GM20431 (cell line): Measurements from ENCODE around the gene LMX1B.
"Not testable (repeated sequence)": the region's sequence is repeated elsewhere in the genome, so short reads cannot be mapped to it uniquely, and the experiment has no call there.

Experiments used
- in situ Hi-C: fragments of 300-500 bp; cut with MseI, MboI; formaldehyde crosslinking; loops from one replicate; pipeline ENCODE4 v1.15.0; 2020; ENCODE audit warnings: low sequenced_read_pairs; ENCODE audit not compliant: unreplicated experiment

LMX1B gene

GRCh38 chr9:126704157-126704891, 90.6 kb downstream of the LMX1B start:
- in situ Hi-C loops: no loop called here

DNA sequence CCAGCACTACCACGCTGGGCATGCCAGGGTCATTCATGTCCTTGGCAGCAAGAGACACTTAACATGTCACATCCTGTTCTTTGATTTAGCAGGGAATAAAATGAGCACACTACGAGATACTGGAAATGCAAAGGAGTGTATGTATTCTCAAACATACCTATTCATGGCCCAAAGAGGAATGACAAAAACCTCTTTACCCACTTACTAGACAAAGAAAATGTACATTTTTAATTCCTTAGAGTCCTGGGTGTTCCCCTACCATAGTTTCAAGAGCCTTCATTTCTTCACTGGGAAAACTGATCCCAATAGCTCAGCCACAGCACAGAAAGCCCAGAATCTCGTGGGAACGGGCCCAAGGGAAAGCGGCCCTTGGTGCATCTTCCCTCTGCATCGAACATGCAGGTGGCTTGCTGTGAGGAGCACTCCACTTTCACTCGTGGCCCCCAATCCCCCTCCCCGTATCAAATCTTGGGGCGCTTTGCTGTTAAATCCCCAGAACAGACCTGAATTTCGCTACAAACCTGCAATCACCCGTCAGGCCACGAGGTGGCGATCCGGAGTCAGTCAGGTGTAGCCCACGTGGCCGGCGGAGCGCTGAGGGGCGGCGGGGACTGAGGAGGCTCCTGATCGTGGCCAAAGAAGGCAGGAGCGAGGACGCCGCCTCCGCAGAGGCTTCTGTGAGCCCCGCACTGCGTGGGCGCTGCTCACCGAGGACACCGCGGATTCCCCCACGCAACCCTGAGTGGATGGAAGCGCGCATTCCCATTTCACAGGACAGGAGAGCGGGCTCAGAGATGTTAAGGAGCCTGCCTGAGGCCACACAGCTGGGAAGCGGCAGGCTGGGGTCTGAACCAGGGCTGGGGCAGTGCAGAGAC, 91.4 kb downstream of the LMX1B start:
- in situ Hi-C loops: loop anchor here (5.0 kb wide), 1 partner anchor 72 kb away; no protein-coding TSS in a partner anchor

DNA sequence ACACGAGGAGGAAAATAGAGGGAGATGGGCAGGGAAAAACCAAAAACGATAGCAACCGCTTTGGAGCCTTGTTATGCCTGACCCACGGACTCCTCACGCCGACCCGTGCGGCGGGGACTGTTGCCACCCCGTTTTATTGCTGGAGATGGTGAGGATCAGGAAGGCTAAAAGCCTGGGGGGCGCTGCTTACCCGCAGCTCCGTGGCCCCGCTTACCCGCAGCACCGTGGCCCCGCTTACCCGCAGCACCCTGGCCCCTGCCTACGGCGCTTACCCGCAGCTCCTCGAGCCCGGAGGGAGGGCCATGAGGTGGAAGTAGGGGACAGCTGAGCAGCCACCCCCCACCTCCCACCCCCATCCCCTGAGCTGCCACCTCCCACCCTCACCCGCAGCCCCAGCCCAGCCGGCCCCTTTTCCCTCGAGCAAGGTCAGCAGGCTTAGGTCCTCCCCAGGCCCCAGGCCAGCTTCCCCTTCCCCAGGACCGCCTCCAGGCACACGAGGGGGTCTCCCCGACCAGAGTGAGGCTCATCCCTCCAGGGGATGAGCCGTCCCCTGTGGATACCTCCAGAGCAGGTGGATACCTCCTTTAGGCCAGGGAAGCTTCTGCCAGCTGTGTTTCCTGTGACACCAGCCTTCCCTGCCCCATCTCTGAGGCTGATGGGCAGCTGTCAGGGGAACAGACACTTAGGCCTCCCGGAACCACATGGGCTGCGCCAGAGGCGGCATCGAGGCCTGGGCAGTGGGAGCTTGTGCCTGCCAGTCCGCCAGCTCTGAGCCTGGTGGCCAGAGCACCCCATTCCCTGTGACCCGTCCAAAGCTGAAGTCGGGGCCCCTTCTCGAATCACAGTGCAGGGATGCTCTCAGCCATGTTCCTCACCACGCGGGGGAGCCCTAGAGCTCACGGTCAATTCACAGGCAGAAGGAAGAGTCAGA, 92.3 kb downstream of the LMX1B start:
- in situ Hi-C loops: loop anchor here (5.0 kb wide), 1 partner anchor 71 kb away; no protein-coding TSS in a partner anchor

DNA sequence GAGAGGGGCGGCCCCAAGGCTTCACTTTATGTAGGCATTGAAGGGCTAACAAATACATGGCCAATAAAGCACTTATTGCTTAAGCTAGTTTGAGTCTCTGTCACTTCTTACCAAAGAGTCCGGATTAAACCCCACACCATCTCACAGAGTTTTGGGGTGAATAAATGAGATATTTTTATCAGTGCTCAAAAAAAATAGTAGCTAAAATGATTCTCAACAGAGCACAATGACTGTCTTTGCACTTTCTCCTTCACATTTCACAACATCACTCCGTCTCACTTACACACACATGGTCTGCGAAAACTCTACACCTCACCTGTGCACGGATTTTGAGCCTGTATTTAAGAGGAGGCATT, 92.9 kb downstream of the LMX1B start:
- in situ Hi-C loops: loop anchor here (5.0 kb wide), 1 partner anchor 71 kb away; no protein-coding TSS in a partner anchor

DNA sequence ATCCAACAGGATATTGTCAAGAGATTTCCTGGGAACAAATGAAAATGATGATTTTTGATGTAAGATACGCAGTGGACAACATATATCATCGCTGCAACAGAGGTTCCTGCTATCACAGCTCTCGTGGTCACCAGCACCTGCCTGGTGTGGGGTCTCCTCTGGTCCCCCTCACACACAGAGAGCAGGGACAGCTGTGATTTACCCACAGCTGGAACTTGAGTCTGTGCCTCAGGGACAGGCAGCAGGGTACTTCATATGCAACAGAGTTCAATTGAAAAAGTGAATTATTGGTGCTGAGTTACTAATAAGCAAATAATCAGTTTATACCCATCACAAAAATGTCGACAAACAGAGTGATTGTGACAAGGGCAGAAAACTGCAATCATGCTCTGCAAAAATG, 93.4 kb downstream of the LMX1B start:
- in situ Hi-C loops: loop anchor here (5.0 kb wide), 1 partner anchor 70 kb away; no protein-coding TSS in a partner anchor

DNA sequence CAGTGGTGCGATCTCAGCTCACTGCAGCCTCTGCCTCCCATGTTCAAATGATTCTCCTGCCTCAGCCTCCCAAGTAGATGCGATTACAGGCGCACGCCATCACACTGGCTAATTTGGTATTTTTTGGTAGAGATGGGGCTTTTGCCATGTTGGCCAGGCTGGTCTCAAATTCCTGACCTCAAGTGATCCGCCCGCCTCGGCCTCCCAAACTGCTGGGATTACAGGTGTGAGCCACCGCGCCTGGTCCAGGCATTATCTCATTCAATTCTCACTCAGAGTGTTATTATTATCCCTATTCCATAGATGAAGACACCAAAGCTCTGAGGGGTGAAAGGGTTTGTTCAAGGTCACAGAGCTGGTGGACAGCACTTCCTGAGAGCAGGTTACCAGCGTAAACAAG, 94.0 kb downstream of the LMX1B start:
- in situ Hi-C loops: loop anchor here (5.0 kb wide), 1 partner anchor 70 kb away; no protein-coding TSS in a partner anchor

DNA sequence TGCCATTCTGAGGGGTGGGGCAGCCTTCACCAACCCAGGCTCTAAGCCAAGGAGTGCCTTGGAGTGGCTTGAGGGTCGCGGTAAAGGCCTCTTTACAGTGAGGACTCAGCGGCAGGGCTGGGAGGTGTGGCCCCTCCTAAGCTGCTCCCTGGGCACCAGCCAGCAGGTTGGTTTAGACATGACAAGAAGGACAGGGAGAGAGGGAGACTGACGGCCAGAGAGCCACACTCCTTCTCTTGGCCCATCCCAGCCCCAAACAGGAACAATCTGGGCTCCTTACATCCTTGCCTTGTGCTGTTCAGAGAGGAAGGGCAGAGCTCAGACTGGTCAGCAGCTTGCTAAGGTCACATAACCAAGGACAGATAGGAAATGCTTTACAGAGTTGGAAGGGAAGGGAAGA, 94.5 kb downstream of the LMX1B start:
- in situ Hi-C loops: loop anchor here (5.0 kb wide), 1 partner anchor 69 kb away; no protein-coding TSS in a partner anchor

DNA sequence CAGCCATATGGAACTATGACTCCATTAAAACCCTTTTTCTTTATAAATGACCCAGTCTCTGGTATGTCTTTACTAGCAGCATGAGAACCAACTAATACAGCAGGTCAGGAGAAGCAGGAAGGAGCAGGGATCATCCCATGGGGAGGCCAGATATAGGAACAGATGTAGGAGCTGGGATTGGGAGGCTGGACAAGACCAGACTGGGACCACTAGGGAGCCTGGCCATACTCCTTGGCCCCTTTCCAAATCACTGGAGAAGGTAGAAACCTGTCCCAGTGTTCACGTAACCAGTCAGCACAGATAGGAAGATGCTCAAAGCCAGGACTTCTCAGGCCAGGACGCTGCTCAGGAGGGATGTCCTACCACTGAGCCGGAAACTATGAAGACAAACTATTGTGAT, 95.5 kb downstream of the LMX1B start:
- in situ Hi-C loops: loop anchor here (5.0 kb wide), 1 partner anchor 68 kb away; no protein-coding TSS in a partner anchor

- in situ Hi-C loops: no loop called here
Observed at GRCh38 chr9:126715382-126715781, 101.7 kb downstream of the LMX1B start.

- in situ Hi-C loops: not testable (repeated sequence)
Observed at GRCh38 chr9:126717441-126717840, 103.7 kb downstream of the LMX1B start.

GRCh38 chr9:126719618-126720031, 105.9 kb downstream of the LMX1B start:
- in situ Hi-C loops: no loop called here

- in situ Hi-C loops: no loop called here
Observed at GRCh38 chr9:126720036-126720435, 106.3 kb downstream of the LMX1B start.

DNA sequence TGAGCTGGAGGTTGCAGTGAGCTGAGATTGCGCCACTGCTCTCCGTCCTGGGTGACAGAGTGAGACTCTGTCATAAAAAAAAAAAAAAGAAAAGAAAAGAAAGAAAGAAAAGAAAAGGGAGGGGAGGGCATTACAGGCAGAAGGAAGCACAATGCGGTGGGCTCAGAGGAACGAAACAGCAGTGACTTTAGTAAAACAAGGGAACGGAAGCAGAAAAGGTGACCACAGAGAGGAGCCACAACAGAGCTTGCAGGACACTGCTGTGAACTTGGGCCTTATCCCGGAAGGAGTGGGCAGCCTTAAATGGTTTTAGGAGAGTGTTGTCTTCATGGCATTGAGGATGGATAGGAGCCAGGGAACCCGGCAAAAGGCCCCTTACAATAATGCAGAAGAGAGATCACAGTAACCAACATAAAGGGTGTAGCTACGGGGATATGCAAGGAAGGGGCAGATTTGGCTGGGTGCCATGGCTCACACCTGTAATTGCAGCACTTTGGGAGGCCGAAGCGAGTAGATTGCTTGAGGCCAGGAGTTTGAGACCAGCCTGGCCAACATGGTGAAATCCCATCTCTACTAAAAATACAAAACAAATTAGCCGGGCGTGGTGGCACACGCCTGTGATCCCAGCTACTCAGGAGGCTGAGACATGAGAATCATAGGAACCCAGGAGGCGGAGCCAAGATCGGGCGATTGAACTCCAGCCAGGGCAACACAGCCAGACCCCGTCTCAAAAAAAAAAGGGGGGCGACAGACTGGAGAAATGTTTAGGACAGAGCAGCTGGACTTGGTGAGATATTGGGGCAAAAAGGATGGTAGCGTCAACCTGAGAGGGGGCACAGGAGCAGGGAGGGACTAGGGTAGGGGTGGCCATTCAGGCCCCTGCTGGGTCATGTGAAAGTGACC, 107.2 kb downstream of the LMX1B start:
- in situ Hi-C loops: no loop called here

DNA sequence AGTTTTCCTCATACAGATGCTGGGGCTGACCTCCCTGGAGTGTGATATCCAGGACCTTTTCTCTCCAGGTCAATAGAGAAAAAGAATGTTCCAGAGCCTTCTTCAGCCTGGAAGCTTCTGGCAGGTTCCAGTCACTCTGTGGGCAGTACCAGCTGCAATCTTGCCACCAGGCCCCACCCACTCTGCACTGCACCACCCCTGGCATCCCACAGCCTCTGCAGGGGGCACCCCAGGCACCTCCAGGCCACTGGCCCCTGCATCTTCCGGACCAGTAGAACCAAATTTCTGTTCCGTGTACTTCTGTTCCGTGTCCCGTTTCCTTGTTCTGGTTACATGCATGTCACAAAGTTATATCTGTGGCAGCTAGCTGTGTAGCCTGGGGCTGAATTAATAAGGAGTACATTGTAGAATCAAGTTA, 107.8 kb downstream of the LMX1B start:
- in situ Hi-C loops: no loop called here

DNA sequence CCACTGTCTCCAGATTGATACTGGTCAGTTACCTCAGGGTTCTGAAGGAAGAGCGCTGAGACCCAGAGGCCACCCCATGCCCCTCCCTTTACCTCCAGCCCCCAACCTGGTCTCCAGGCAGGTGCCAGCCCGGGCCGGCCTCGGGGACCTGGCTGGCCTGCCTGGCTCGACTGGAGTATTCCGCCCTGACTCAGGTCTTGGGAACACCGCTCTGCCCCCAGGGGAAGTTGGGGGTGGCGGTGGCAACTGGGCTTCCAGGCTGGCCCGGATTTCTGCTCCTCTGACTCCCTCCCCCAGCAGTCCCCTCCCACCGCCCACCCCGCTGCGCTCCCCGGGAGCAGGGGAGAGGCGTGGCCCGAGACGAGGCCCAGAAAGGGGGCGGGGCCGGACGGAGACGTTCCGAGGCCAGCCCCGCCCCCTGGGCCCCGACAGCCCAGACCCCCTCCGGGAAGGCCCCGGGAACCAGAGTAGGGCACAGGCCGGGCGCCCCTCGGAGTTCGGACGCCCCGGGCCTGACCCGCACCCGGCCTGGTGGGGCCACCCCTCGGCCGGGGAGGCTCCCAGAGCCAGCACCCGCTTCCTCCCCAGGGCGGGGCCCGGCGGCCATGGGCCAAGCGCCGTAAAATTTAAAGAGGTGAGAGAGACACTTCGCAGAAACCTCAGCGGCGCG, 108.7 kb downstream of the LMX1B start:
- in situ Hi-C loops: no loop called here

GRCh38 chr9:126722922-126723806, 109.4 kb downstream of the LMX1B start:
- in situ Hi-C loops: no loop called here

GRCh38 chr9:126723807-126724172, 110.1 kb downstream of the LMX1B start:
- in situ Hi-C loops: no loop called here
